NOMO-1 (cell line): ENCODE results near the gene UCK2.

Experiments
- DNase-seq, 2 experiments: peaks; one replicate each; lab custom pipeline; 2025; ENCODE audit not compliant: unreplicated experiment in 2 of 2; lab: John Stamatoyannopoulos, UW

The UCK2 gene

GRCh38 chr1:165833358-165833757 lies 5.9 kb downstream of the UCK2 start:
- DNase-seq, result no peak

- DNase-seq, result no peak
Measured at GRCh38 chr1:165834229-165834628, 6.8 kb downstream of the UCK2 start.

GRCh38 chr1:165834881-165835280 lies 7.5 kb downstream of the UCK2 start:
- no peak for DNase-seq

- DNase-seq, result no peak
Measured at GRCh38 chr1:165836664-165837482, 9.5 kb downstream of the UCK2 start.

GRCh38 chr1:165837838-165838364 lies 10.5 kb downstream of the UCK2 start:
- no peak for DNase-seq

- no peak for DNase-seq
Measured at GRCh38 chr1:165840423-165840822, 13.0 kb downstream of the UCK2 start.

- DNase-seq, result no peak
Measured at GRCh38 chr1:165841582-165842017, 14.2 kb downstream of the UCK2 start.

- no peak for DNase-seq
Measured at GRCh38 chr1:165842023-165842670, 14.7 kb downstream of the UCK2 start.

- DNase-seq, result peak; percentile 5 to 46
Measured at GRCh38 chr1:165842671-165843129, 15.3 kb downstream of the UCK2 start.

- no peak for DNase-seq
Measured at GRCh38 chr1:165843304-165843703, 15.9 kb downstream of the UCK2 start.

- DNase-seq, result no peak
Measured at GRCh38 chr1:165844114-165844798, 16.8 kb downstream of the UCK2 start.

GRCh38 chr1:165844933-165845332 lies 17.5 kb downstream of the UCK2 start:
- no peak for DNase-seq

- no peak for DNase-seq
Measured at GRCh38 chr1:165845569-165845968, 18.2 kb downstream of the UCK2 start.

GRCh38 chr1:165845992-165846748 lies 18.8 kb downstream of the UCK2 start:
- DNase-seq, result no peak

GRCh38 chr1:165847486-165847885 lies 20.1 kb downstream of the UCK2 start:
- DNase-seq, result no peak

GRCh38 chr1:165849353-165850133 lies 22.1 kb downstream of the UCK2 start:
- peak; percentile 3 to 38 for DNase-seq

GRCh38 chr1:165851034-165851658 lies 23.7 kb downstream of the UCK2 start:
- peak; percentile 52 to 75 for DNase-seq

- DNase-seq, result no peak
Measured at GRCh38 chr1:165852871-165853270, 25.5 kb downstream of the UCK2 start.

GRCh38 chr1:165853528-165854075 lies 26.2 kb downstream of the UCK2 start:
- no peak for DNase-seq
